Midbrain (tissue), 1 donor: ENCODE measurements around the gene DNHD1.

ENCODE experiments used
- DNase-seq: peaks from one replicate; lab custom pipeline; 2025; lab: John Stamatoyannopoulos, UW

The DNHD1 gene, protein sequence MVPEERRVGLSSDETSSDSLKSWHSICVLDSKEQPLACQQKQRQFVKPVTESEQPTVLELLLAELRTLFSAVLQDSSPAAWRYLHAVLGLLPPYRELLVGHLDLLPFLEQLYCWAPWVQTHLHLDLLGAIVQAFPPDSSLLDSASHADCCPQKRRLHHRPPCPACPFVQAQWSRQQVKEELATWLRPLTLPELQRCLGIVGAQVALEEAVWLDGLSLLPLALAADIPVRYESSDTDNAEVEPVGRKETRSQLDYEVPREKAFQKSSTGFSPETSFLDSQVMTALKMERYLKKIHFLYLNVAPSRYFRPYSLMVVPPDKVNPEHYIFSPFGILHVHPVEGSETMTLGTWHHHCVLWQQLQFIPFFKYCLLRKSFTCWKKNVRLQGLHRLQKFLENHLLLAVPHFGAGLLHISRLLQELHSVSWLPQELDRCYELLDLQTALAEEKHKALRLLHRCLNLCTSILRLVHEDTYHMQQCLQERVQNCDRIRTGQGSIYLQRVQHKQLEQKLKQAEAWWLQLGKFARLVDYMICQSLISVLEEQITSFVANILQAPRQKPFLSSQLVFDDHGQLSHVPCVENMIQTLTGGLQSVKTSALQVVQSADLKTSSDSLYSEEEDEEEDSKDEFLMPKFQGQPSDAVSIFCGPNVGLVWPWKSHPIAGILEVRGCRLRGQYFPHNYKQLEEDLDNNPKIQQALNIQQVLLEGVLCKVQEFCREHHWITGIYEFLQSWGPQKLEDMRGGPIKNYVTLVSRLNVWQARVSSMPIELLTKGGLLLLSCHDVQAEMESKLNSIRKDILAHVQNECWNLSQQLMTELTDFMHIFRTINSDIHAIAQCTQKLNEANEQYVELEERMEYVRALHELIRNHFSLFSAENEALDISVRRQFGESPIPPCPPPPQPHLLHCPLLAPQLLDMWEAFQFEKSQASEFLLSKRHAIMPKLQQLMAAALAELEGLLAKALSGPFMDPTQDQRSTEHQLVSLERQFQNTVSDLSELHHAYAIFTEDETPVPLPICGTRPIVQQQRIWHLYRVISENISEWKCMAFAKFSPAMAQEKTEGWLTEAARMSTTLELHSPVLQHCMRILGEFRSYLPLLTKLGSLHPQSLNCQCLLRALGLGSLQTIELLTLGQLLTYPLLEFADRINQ (N-terminal part only)

DNA sequence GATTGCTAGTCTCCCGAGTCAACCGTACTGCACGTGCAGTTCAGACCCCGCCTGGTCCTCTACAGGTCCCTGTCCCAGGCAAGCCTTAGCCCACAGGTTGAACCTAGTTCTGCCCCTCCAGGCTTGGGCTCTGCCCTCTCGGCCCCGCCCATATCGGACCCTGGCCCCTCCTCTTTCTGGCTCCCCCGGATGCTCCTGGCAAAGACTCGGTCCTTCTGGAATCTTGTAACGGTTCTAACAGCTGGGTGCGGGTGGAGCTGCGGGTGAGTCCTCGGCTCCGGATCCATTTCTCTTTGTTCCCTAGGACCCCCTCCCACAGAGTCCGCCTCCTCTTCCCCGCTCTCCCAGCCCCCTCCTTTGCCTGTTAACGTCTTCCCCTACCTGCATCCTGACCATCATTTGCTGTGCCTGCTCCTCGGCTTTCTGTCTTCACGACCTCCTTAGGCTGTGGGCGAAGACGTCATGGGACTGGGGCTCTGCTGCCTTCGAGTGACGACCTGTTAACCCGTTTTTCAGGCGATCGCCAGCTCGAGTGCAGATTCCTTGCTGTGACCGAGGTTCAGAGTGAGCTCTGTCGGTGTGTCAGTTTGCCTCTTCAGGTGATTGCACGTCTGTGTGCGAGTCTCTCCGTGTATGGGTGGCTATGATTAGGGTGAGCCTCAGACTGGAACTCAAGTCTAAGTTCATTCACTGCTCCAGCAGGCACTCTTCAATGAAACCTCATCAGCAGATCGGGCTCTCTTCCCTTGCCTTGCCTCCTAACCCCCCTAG is at the start of gene DNHD1:
TSS of gene DNHD1 (plus strand) at position 212 of the 771 bp plus-strand sequence. CDS start 936 bp downstream, outside the sequence.
- DNase-seq: no peak

DNA sequence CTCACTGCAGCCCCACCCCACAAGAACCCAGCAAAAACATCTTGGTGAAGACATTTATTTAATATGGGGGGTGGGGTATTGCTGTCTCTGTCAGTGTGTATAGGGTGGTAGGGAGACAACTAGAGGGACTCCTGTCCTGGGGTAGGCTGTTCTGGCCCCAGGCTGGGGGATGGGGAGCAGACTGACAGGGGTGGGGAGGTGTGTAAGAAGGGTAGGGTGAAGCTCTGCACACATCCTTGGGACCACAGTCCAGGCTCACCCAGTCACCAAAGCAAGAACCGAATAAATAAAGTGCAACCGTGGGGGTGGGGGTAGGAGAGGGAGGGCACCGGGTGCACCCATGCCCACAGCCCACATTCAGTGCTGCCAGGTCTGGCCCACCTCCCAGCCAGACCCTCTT is 48.5 kb upstream of the DNHD1 start:
- no peak for DNase-seq

DNA sequence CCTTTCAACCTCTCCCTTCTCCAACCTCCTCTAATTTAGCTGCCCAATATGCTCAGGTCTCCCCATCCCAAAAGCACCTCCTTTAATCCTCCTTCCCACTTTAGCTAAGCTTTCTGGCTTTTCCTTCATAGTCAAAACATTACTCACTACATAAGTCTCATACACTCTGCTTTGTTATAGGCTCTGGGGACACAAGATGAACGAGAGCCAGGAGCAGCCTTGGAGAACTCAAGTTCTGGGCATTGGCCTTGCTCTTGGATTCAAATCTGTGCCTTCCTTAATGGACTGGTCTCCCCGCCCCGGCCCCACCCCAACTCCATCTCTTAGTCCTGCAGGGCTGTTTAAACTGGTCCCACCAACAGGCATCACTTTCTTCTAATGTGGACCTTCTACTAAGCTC is 44.9 kb upstream of the DNHD1 start:
- DNase-seq: no peak

DNA sequence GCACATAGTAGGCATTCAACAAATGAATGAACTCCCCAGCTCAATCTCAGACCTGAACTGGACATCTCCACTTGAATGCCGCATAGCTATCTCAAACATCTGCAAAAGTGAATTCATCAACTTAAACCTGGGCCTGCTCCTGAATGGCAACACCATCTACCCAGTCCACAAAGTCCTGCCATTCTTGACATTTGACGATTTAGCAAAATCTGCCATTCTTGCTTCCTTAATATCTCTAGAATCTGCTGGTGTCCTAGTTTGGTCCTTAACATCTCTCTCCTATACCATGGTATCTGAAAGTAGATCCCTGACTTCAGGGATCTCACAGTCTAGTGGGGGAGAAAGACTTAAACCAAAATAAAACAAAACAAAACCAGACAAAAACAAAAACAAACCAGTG is 43.9 kb upstream of the DNHD1 start:
- DNase-seq: no peak

DNA sequence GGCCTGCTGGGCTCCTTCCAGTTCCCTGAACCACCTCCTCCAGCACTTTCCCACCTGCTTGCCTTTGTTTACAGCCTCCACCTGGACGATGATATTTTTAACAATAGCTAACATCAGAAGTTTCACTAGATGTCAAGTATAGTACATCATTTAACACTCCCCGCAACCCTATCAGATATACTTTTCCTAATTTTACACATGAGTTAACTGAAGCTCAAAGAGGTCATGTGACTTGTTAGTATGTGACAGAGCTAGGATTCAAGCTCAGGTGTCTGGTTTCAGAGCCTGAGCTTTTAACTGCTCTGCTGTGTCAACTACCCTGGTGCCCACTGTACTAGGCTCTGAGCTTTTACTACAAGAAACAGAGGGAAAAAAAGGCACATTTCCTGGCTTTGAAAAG is 42.0 kb upstream of the DNHD1 start:
- no peak for DNase-seq

DNA sequence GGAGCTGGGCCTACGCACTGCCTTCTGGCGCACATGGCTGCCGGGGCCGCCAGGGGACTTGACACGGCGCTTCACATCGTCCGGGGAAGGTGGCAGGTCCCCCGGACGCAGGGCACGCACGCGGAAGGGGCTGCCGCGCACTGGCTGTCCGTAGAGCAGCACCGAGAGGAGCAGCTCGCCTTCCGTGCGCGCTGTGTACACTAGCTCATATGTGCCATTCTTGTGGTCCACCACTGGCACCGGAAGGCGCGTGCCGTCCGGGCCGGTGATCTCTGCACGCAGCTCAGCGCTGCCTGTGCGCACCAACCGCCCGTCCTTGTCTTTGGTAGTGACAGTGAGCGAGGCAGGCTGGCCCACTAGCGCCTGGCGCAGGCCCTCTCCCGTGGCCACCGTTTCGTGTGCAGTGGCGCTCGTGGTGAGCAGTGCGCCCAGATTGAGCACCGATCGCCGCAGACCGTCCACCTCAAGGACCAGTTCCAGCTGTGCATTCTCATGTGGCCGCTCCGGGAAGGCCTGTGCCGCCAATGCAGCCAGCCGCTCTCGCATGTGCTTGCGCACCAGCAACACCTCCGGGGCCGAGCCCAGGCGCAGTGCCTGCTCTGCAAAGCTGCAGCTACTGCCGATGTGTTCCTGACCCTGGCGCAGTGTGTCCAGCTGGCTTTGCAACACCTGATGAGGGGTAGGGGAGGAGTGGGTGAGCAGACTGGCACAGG is 40.6 kb upstream of the DNHD1 start:
- DNase-seq: no peak

DNA sequence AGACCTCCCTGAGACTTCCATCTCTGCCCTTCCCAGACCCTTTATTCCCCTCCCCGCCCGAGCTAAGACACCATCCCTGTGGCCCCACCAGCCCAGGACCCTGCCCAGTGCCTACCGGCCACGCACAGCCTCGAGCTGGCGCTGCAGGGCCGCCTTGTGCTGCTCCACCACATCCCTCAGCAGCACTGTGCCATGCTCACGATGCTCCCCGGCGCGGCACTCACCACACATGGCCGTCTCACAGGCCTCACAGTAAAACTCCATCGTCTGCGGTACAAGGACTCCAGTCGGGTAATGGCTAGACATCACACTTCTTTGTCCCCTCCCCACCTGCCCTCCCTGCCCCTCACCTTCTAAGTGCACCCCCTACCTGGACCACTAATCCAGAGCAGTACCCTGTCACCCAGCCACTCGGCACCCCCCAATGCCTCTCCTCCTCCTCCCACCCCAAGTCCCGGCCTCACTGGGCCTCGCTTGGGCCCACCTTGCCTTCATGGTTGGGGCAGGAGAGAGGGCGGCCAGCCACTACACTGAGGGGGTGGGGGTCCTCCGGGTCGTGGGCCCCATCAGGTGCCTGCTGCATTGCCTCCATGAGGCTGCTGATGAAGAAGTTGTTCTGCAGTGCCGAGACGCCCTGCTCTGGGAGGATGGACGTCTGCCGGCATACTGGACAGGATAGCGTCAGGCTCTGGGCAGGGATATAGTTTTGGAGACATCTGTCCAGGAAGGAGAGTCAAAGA is 39.3 kb upstream of the DNHD1 start:
- no peak for DNase-seq

DNA sequence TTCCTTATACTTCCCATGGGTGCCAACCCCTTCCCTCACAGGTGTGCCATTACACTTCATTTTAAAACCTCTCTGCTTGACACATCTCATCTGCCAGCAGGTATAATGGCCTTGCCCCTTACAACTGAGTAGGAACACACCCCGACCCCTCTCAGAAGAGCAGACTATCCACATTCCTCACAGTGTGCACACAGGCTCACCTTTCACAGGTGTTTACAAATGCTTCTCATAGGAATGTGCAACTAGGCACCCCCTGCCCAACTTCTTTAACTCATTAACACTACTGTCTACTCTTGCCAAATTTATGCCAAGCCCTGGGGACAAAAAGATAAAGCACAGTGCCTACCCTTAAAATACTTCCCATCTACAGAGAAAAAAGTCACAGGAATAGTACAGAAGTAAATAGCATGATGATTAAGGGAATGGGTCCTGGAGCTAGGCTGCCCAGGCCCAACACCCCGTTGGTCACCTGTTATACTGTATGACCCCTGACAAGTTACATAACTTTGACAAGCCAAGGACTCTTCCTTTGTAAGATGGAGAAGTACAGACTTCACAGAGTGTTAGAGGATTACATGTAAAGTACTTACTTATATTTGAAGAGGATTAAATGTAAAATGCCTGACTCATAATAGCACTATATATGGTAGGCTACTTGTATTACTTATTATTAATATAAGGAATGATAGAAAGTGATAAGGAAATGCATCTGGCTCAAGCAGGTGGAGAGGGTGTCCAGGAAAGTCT is 38.6 kb upstream of the DNHD1 start:
- DNase-seq: no peak

DNA sequence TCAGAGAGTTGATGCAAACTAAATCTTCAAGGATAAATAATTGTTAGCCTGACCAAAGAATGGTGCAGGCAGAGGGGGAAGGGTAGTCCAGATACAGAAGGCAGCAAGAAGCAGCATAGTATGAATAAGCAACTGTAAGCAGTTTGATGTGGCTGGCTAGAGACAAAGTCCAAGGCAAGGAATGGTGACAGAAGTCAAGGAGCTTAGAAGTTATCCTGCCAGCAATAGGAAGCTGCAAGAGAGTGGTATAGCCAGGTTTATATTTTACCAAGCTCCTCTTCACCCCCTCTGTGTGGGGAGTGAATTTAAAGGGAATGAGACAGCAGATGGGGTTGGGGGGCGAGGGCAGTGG is 38.0 kb upstream of the DNHD1 start:
- no peak for DNase-seq

DNA sequence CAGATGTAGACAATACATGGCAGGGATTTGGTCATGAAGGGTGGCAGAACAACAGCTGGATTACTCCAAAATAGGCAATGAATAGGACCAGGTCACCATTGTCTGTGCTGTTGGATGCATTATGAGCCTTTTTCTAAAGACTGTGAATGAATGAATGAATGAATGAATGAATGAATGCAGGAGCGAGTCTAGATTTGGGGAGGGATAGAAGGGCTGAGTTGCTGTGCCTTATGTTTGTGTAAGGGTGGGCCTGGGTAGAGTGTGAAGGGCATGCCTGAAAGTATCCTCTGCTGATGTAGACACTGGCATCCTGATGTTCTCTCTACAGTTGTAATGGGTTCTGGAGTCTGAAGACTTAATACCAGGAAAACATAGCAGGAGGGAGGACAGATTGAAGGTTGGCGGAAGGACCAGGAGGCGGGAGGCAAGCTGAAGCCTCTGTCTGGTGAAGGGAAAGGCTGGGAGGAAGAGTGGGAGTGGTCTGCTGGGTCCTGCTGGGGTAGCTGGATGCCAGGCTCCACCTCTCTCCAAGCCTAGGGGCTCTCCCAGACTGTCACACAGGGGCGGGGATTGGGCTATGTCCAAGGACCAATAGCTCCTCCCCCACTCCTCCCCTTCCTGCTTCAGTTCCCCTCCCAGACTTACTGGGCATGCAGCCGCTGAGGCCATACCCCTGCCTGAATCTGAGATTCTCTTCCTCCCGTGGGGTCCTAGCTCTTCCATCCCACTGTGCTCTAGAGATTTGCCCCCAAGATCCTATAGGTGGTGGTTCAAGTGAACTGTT is 28.2 kb upstream of the DNHD1 start:
- peak; percentile 90 for DNase-seq

DNA sequence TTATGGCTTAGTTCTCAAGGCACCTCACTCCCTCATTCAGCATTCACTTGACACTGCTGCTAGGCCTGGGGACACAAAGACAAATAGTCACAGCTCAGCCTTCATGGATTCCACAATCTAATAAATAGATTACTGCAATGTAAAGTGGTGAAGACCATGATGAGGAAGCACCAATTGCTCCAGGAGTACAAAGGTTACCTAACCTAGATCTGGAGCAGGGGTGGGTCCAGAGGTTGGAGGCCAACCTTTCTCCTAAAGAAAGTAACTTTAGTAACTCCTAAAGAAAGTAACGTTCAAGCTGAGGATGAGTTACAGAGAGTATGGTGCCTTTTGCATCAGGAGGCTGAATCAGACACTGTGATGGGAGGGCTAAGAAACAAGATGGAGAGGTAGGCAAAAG is 27.5 kb upstream of the DNHD1 start:
- DNase-seq: no peak

DNA sequence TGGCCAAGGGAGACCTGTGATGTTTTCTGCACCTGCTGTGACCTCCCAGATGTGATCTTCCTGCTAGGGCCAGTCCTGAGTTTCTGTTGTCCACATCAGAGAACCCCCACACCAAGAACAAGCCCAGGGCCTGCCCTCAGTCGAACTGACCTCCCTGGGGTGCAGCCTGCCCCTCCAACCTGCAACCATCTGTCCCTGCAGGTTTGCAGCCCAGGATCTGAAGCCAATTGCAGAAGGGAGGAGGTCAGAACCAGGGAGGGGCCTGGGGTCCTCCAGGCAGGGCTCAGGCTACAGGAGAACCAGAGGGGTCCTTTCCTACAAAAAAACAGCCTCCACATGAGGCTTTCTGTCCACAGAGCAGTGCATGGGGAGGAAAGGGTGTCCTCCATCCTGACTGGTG is 24.1 kb upstream of the DNHD1 start:
- no peak for DNase-seq

DNA sequence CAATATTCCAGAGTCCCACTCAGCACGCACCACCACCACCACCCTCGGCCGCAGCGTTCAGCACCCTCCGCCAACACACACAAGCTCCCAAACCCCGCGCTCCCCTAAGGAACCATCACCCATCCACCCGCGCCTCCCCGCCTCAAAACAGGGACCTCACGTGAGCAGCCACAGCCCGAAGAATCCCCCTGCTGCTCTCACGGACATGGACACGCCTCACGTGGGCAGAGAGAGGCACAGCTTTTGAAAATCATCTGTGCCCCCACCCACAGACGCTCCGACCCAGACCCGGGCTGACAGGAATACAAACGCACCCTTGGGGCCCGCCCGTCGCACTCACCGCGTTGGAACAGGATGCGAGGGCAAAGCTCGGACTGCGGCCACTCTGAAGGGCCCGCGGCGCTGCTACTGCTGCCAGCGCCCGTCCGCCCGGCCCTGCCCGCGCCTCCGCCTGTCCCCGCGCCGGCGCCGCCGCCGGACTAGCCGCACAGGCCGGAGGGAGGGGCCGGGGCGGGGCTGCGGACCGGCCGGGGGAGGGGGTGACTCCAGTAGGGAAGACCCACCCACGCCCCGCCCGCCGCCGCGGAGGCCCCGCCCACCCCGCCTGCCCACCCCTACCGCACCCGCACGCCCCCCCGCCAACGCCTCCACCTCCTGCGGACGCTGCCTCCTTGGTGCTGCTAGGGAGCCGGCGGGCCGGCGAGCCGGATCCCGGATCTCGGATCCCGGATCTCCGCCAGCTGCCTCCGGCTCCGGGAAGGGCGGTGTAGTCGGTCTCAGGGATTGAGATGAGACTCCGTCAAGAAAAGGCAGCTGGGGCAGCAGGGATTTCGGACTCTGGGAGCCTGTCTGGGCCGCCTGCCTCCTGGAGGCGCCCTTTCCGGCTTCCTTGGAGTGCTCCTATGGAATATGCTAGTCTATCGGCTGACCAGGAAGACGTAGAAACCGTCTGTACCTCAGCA is 23.3 kb upstream of the DNHD1 start, which contains the start of gene TRIM3:
TSS of gene TRIM3 (minus strand) at position 491 of the 962 bp plus-strand sequence. CDS start 8,246 bp downstream, outside the sequence.
- peak; percentile 92 for DNase-seq

DNA sequence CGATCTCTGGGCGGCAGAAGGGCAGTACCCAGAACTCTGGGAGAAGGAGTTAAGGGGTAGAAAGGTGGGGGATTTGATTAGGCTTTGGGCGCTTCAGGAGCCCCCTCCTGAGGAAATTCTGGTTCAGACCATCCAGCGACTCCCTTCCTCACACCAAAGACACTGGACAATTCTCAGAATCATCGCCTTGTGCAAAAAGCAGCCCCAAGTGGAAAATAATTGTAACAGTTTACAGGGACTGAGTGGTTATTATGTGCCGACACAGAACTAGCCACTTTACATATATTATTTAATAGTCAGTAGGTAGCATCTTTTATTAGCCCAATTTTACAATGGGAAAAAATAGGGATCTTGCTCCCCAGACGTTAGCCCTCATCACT is 22.7 kb upstream of the DNHD1 start:
- no peak for DNase-seq

DNA sequence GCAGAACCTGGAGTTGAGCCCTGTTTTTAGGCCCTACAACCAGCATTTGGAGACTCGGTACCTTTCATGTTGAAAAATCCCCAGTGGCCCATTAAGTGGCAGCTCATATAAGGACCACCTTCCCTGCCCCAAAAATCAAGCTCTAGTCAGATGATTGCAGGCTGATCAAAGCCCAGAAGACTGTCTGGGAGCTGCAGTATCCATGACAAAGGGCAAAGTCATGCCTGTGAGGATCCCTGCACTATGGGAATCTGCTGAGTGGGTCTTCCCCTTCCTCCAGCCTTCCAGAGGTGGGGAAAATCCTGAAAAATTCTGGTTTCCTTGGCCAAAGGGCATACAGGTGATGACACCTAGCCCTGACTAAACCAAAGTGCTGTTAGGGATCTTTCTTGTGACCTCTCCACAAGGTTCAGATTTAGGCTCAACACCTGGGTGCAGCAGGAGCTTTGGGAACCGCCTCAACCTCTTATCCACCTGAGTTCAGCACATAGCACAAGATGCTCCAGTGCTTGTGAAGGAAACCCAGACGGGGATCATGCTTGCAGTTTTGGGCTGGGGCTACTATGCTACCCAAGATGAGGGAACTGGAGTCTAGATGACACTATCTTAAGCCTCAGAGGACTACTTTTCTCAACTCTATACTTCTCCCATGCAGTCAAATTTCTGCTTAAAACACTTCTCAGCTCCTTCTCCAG is 22.1 kb upstream of the DNHD1 start:
- no peak for DNase-seq

DNA sequence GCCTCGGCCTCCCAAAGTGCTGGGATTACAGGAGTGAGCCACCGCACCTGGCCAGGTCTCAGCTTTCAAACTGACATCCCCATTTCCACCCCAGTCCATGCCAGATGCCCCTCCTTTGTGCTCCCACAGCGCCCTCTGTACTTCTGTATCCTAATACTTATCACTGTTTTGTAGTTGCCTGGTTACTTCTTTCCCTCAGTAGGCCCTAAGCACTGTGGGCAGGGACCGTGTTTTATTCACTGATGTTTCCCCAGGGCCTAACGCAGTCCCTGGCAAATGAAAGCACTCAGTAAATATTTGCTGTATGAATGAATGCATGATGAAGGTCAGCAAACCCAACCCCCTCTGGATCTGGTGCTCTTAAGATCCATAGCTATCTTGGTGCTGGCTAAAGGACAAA is 21.1 kb upstream of the DNHD1 start:
- no peak for DNase-seq

DNA sequence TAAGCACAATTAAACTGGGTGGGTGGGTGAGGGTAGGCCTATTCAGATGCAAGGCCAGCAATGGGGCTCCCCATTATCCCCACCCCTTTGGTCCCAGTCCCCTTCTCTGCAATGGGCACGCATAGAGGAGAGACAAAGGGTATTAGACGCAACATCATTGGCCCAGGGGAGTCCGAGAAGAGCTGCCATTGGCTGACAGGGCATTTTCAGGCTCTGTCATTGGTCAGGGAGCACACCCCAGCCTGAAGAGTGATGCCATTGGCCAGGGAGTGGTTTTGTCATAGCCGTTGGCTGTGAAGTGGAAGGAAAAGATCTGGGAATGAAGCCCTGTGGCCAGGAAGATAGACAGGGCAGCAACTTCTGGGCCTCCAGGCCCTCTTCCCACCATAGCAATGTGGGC is 20.5 kb upstream of the DNHD1 start:
- no peak for DNase-seq
